SU-DHL-6 (cell line): ENCODE data around the gene TSHZ2.

Source experiments
- H2AFZ ChIP-seq: fragments of 200-600 bp; sonication (generic); 2 replicates; pipeline ENCODE4 v1.6.1; 2014; ENCODE audit warnings: low read depth, mild to moderate bottlenecking, moderate library complexity, mixed read lengths, antibody characterized with exemption, low read length; ENCODE audit not compliant: severe bottlenecking
- H3F3A ChIP-seq: fragments of 200-600 bp; shearing (Covaris generic); 2 replicates; pipeline ENCODE4 v1.6.0; 2016; ENCODE audit warnings: antibody characterized with exemption, mild to moderate bottlenecking; ENCODE audit not compliant: insufficient read depth
- H3K27ac ChIP-seq: fragments of 200-600 bp; sonication (generic); 2 replicates; pipeline ENCODE4 v1.5.1; 2016; ENCODE audit warnings: low read depth, mild to moderate bottlenecking, low read length, moderate library complexity, mixed read lengths
- H3K27me3 ChIP-seq: fragments of 200-600 bp; sonication (generic), shearing (Covaris generic); 2 replicates; pipeline ENCODE4 v1.6.0; 2014; ENCODE audit warnings: mild to moderate bottlenecking, low read length
- H3K36me3 ChIP-seq: fragments of 200-600 bp; sonication (generic); 2 replicates; pipeline ENCODE4 v1.6.1; 2014; ENCODE audit warnings: mild to moderate bottlenecking, low read length, mixed read lengths
- H3K4me2 ChIP-seq: fragments of 300-600, 200-600 bp; shearing (Covaris generic), sonication (generic); 2 replicates; pipeline ENCODE4 v1.6.0; 2014; ENCODE audit warnings: low read length, low read depth, mild to moderate bottlenecking; ENCODE audit not compliant: poor library complexity, severe bottlenecking
- H3K4me3 ChIP-seq: fragments of 200-600 bp; sonication (generic); 2 replicates; pipeline ENCODE4 v1.5.1; 2014; ENCODE audit warnings: antibody characterized with exemption, low read length, mild to moderate bottlenecking, mixed read lengths; ENCODE audit not compliant: insufficient read depth, poor library complexity, severe bottlenecking
- H3K79me2 ChIP-seq: fragments of 200-600 bp; sonication (generic); 2 replicates; pipeline ENCODE4 v1.6.1; 2014; ENCODE audit warnings: mild to moderate bottlenecking, low read length, moderate library complexity; ENCODE audit not compliant: insufficient read depth
- H3K9ac ChIP-seq: fragments of 200-600 bp; sonication (generic); 2 replicates; pipeline ENCODE4 v1.7.0; 2014; ENCODE audit warnings: mild to moderate bottlenecking, low read length
- H3K9me2 ChIP-seq: fragments of 200-600 bp; sonication (generic); replicated peaks from 2 replicates; pipeline ENCODE4 v1.6.1; 2014; ENCODE audit warnings: low read length; ENCODE audit not compliant: insufficient read depth
- H3K9me3 ChIP-seq: fragments of 200-600 bp; sonication (generic); 2 replicates; pipeline ENCODE4 v1.6.1; 2014; ENCODE audit warnings: low read length, mixed read lengths; ENCODE audit not compliant: insufficient read depth
- H4K20me1 ChIP-seq: fragments of 200-600 bp; sonication (generic); 2 replicates; pipeline ENCODE4 v1.6.1; 2014; ENCODE audit warnings: low read depth, mild to moderate bottlenecking, antibody characterized with exemption, low read length, moderate library complexity, mixed read lengths
- EZH2phosphoT487 ChIP-seq: fragments of 200-600 bp; sonication (generic), shearing (Covaris generic); conservative IDR thresholded peaks from 2 replicates; pipeline ENCODE4 v1.6.1; 2018; ENCODE audit warnings: mild to moderate bottlenecking, antibody characterized with exemption, low read length, moderate library complexity, mixed read lengths
- TF ChIP-seq, protein P1 (sequence below): fragments of 200-600 bp; sonication (generic); IDR thresholded peaks from one replicate; pipeline ENCODE4 v1.5.1; 2017; ENCODE audit warnings: antibody characterized with exemption, mild to moderate bottlenecking, low read length, moderate library complexity; ENCODE audit not compliant: insufficient read depth, poor library complexity, severe bottlenecking

The TSHZ2 gene

DNA sequence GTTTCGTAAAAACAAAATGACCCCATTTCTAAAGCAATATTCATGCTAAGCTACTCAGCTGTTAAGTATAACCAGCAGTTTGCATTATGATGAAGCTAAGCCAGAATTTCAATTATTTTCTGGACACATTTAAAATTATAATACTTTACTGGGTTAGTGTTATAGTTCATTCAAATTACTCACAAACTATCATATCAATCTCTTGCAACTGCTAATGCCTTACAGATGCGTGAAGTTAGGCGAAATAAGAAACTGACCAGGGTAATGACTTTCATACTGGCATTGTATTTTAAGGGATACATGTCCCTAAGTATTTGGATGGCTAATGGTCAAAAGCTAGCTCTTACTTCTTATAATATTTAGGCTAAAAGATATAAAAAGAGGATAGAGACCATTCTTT is 249.6 kb downstream of the TSHZ2 start:
- Histone ChIP-seq H3F3A (no peaks in the 10 kb centered on the region), H3K79me2 (no peaks in the 10 kb centered on the region), H3K36me3 (no peaks in the 10 kb centered on the region), H3K9me3 (no peaks in the 10 kb centered on the region), H3K27ac (no peak overlapping the region), H3K9me2 (no peaks in the 10 kb centered on the region), H3K27me3 (no peaks in the 10 kb centered on the region), H3K4me2 (no peak overlapping the region), H4K20me1 (no peaks in the 10 kb centered on the region), H2AFZ (no peak overlapping the region), H3K4me3 (no peak overlapping the region), H3K9ac (no peak overlapping the region)
- TF ChIP-seq, protein P1, sequence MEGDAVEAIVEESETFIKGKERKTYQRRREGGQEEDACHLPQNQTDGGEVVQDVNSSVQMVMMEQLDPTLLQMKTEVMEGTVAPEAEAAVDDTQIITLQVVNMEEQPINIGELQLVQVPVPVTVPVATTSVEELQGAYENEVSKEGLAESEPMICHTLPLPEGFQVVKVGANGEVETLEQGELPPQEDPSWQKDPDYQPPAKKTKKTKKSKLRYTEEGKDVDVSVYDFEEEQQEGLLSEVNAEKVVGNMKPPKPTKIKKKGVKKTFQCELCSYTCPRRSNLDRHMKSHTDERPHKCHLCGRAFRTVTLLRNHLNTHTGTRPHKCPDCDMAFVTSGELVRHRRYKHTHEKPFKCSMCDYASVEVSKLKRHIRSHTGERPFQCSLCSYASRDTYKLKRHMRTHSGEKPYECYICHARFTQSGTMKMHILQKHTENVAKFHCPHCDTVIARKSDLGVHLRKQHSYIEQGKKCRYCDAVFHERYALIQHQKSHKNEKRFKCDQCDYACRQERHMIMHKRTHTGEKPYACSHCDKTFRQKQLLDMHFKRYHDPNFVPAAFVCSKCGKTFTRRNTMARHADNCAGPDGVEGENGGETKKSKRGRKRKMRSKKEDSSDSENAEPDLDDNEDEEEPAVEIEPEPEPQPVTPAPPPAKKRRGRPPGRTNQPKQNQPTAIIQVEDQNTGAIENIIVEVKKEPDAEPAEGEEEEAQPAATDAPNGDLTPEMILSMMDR, result no peak
- TF ChIP-seq EZH2phosphoT487, result no peak

DNA sequence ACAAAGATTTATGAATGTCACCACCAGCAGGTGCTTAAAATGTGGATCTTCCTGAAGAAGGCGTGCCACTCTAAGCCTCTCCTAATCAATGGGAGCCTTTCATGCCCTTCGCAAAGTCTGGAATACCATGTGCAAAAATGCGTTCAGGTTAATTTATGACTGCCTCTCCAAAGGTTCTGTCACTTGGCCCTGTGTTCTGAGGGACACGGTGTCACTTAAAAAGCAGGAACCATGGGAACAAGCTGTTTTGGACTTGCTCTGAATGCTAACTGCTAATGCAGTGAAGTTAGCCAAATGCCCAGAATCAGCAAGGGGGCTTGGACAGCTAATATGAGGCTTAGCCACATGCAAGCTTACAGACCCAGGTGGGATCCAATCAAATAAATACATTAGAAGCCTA is 250.3 kb downstream of the TSHZ2 start:
- Histone ChIP-seq H3K79me2 (no peaks in the 10 kb centered on the region), H2AFZ (no peak overlapping the region), H4K20me1 (no peaks in the 10 kb centered on the region), H3K27ac (no peak overlapping the region), H3K4me3 (no peak overlapping the region), H3K4me2 (no peak overlapping the region), H3F3A (no peaks in the 10 kb centered on the region), H3K9me3 (no peaks in the 10 kb centered on the region), H3K27me3 (no peaks in the 10 kb centered on the region), H3K36me3 (no peaks in the 10 kb centered on the region), H3K9me2 (no peaks in the 10 kb centered on the region), H3K9ac (no peak overlapping the region)
- no peak for TF ChIP-seq EZH2phosphoT487
- TF ChIP-seq, protein P1, result no peak

DNA sequence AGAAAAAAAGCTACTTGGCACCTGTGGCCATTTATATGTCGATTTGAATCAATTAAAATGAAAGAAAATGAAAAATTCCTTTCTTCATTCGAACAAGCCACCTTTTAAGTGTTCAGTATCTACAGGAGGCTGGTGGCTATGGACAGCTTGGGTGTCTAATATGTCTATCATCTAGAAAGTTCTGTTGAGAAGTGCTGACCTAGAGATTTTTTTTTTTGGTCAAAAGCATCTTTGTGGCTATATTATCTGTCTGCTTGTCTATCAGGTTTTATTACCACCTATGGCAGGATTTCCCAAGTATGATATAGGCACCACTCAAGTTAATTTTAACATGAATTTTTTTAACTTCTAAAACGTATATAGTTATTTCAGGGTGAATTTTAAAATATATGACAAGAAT is 250.8 kb downstream of the TSHZ2 start:
- H3K4me2 ChIP-seq, result no peak overlapping the region
- no peak overlapping the region for H2AFZ ChIP-seq
- no peaks in the 10 kb centered on the region for H3F3A ChIP-seq
- H3K4me3 ChIP-seq, result no peak overlapping the region
- H3K36me3 ChIP-seq, result no peaks in the 10 kb centered on the region
- H3K9me2 ChIP-seq, result no peaks in the 10 kb centered on the region
- no peaks in the 10 kb centered on the region for H3K9me3 ChIP-seq
- no peaks in the 10 kb centered on the region for H3K79me2 ChIP-seq
- no peak overlapping the region for H3K27ac ChIP-seq
- H3K27me3 ChIP-seq, result no peaks in the 10 kb centered on the region
- no peaks in the 10 kb centered on the region for H4K20me1 ChIP-seq
- no peak overlapping the region for H3K9ac ChIP-seq
- TF ChIP-seq, protein P1, result no peak
- no peak for TF ChIP-seq EZH2phosphoT487
